Smooth muscle cell (in vitro differentiated cells): ENCODE results near the gene INTS11. TPM values are rescaled to one million over a fixed set of nuclear protein-coding genes. Genes with fewer than 3 reads are reported as not detected.
A peak's percentile ranks its signal among the peaks of the same experiment; 100 is the strongest.

Experiments
- DNase-seq: peaks from one replicate; lab custom pipeline; 2025; ENCODE audit not compliant: unreplicated experiment; lab: John Stamatoyannopoulos, UW
- H2AFZ ChIP-seq: fragments of 200-600 bp; sonication (generic); 2 replicates; pipeline ENCODE4 v1.6.0; 2016; ENCODE audit warnings: antibody characterized with exemption, low read depth, mild to moderate bottlenecking
- H3F3A ChIP-seq: fragments of 200-600 bp; sonication (generic); 2 replicates; pipeline ENCODE4 v1.6.0; 2017; ENCODE audit warnings: antibody characterized with exemption, low read depth
- H3K27ac ChIP-seq: fragments of 200-600 bp; sonication (generic); 2 replicates; pipeline ENCODE4 v1.5.1; 2016; ENCODE audit warnings: low read depth, mild to moderate bottlenecking
- H3K27me3 ChIP-seq: fragments of 200-600 bp; sonication (generic); 2 replicates; pipeline ENCODE4 v1.6.1; 2016; ENCODE audit warnings: low read depth, mild to moderate bottlenecking
- H3K36me3 ChIP-seq: fragments of 200-600 bp; sonication (generic); 2 replicates; pipeline ENCODE4 v1.5.1; 2016; ENCODE audit warnings: low read depth
- H3K4me1 ChIP-seq: fragments of 200-600 bp; sonication (generic); 2 replicates; pipeline ENCODE4 v1.5.1; 2016; ENCODE audit warnings: low read depth
- H3K4me2 ChIP-seq: fragments of 200-600 bp; sonication (generic); 2 replicates; pipeline ENCODE4 v1.6.0; 2016; ENCODE audit warnings: mild to moderate bottlenecking
- H3K4me3 ChIP-seq: fragments of 200-600 bp; sonication (generic); 2 replicates; pipeline ENCODE4 v1.5.1; 2016; ENCODE audit warnings: mild to moderate bottlenecking
- H3K79me2 ChIP-seq: fragments of 200-600 bp; sonication (generic); 2 replicates; pipeline ENCODE4 v1.6.0; 2016; ENCODE audit warnings: low read depth, mild to moderate bottlenecking
- H3K9ac ChIP-seq: fragments of 200-600 bp; sonication (generic); 2 replicates; pipeline ENCODE4 v1.6.0; 2016; ENCODE audit warnings: low read depth
- H3K9me3 ChIP-seq: fragments of 200-600 bp; sonication (generic); replicated peaks from 2 replicates; pipeline ENCODE4 v1.5.1; 2016; ENCODE audit warnings: low read depth
- H4K20me1 ChIP-seq: fragments of 200-600 bp; sonication (generic); 2 replicates; pipeline ENCODE4 v1.6.0; 2016; ENCODE audit warnings: low read depth
- CTCF ChIP-seq: fragments of 200-600 bp; sonication (generic); IDR thresholded peaks from 2 replicates; pipeline ENCODE4 v1.5.1; 2017; ENCODE audit warnings: borderline replicate concordance, mild to moderate bottlenecking, antibody characterized with exemption; ENCODE audit not compliant: insufficient read depth, poor library complexity, severe bottlenecking
- WGBS: methylation state at CpG from one replicate; pipeline ENCODE4 v1.1.7; 2016; ENCODE audit warnings: low lambda C conversion rate; 5-methylcytosine and 5-hydroxymethylcytosine counted together
- polyA plus RNA-seq: library from polyadenylated mRNA; unstranded; fragments of >200 nt; fragmentation: Nextera tagmentation; extraction: Ambion mirVana; gene quantifications from 2 replicates; pipeline ENCODE4 v1.2.1, GENCODE V29; 2016
- total RNA-seq: library from RNA; depleted of rRNA; stranded (reverse); fragments of >200 nt; gene quantifications from 2 replicates; pipeline ENCODE4 v1.2.3, GENCODE V29; 2014

The INTS11 gene
- total and polyA plus RNA-seq, 2 experiments from 2014 or later: 48.5 to 63.1 TPM

- DNase-seq: no peak
- Histone ChIP-seq H2AFZ (no peak overlapping the region), H4K20me1 (peaks cover 71% of the 10 kb centered on the region), H3K9me3 (no peaks in the 10 kb centered on the region), H3K79me2 (peaks cover 57% of the 10 kb centered on the region), H3K27ac (no peak overlapping the region), H3K9ac (no peak overlapping the region), H3K4me2 (no peak overlapping the region), H3K27me3 (no peaks in the 10 kb centered on the region), H3K36me3 (no peaks in the 10 kb centered on the region), H3K4me1 (peaks cover 12% of the 10 kb centered on the region), H3K4me3 (no peak overlapping the region), H3F3A (no peaks in the 10 kb centered on the region)
- no peak for TF ChIP-seq CTCF
- WGBS: 92% methylated on average over 10 of the region's 10 CpGs
Observed at GRCh38 chr1:1346501-1346890, 22.0 kb upstream of the INTS11 start.

GRCh38 chr1:1345860-1346500, 21.5 kb upstream of the INTS11 start:
- H3K9me3 ChIP-seq: no peaks in the 10 kb centered on the region
- H4K20me1 ChIP-seq: peaks cover 75% of the 10 kb centered on the region
- peak overlapping the region; percentile 77 for H3K27ac ChIP-seq
- H3K4me1 ChIP-seq: peaks cover 12% of the 10 kb centered on the region
- peaks cover 57% of the 10 kb centered on the region for H3K79me2 ChIP-seq
- H3F3A ChIP-seq: no peaks in the 10 kb centered on the region
- H3K4me2 ChIP-seq: no peak overlapping the region
- TF ChIP-seq CTCF: no peak
- no peak overlapping the region for H2AFZ ChIP-seq
- no peak overlapping the region for H3K4me3 ChIP-seq
- H3K27me3 ChIP-seq: no peaks in the 10 kb centered on the region
- no peak overlapping the region for H3K9ac ChIP-seq
- DNase-seq: no peak
- H3K36me3 ChIP-seq: no peaks in the 10 kb centered on the region
- WGBS: 98% methylated on average over 12 of the region's 12 CpGs

GRCh38 chr1:1345384-1345783, 20.9 kb upstream of the INTS11 start:
- H3K27ac ChIP-seq: peak overlapping the region; percentile 77
- WGBS: 95% methylated on average over 10 of the region's 16 CpGs
- no peak for TF ChIP-seq CTCF

More at GRCh38 chr1:1345384-1345783, 20.9 kb upstream of the INTS11 start:
- no peak for DNase-seq
- no peaks in the 10 kb centered on the region for H3F3A ChIP-seq
- peaks cover 57% of the 10 kb centered on the region for H3K79me2 ChIP-seq
- no peaks in the 10 kb centered on the region for H3K9me3 ChIP-seq
- H3K4me2 ChIP-seq: no peak overlapping the region
- H4K20me1 ChIP-seq: peaks cover 80% of the 10 kb centered on the region
- H3K4me3 ChIP-seq: no peak overlapping the region
- H3K36me3 ChIP-seq: no peaks in the 10 kb centered on the region
- no peak overlapping the region for H2AFZ ChIP-seq
- peaks cover 12% of the 10 kb centered on the region for H3K4me1 ChIP-seq
- no peaks in the 10 kb centered on the region for H3K27me3 ChIP-seq
- H3K9ac ChIP-seq: peak overlapping the region; percentile 47
